HG02870 (cell line): ENCODE data around the gene TSBP1.
"Not testable (repeated sequence)": the region's sequence is repeated elsewhere in the genome, so short reads cannot be mapped to it uniquely, and the experiment has no call there.

Source experiments
- ATAC-seq: cut with Tn5 transposase; IDR thresholded peaks from one replicate; pipeline ENCODE4 v1.9.1; 2021; ENCODE audit warnings: mild to moderate bottlenecking, moderate library complexity; ENCODE audit not compliant: unreplicated experiment

The TSBP1 gene

DNA sequence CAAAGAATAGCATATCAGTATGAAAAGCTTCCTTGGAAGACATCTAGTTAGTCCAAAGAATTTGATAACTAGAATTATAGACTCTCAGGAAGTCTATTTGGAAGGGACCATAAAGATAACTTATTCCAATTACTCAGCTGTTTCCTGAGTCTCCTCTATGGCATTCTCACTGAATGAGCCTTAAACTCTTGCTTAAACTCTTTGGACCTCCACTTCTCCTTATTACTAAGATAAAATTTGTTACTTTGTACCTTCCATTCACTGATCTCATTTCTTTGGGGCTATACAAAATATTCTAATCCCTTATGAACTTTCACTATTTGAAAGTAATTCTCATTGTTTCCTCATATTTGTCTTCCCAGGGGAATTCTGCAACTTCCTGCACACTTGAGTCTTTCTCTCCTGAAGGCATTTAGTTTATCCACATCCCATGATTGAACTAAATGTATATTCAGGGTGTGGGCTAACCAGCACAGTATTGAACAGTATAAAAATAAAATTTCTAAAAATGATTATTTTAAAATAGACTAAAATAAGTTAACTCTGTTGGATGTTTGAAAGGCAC lies 80.7 kb downstream of the TSBP1 start:
- no peak for ATAC-seq

DNA sequence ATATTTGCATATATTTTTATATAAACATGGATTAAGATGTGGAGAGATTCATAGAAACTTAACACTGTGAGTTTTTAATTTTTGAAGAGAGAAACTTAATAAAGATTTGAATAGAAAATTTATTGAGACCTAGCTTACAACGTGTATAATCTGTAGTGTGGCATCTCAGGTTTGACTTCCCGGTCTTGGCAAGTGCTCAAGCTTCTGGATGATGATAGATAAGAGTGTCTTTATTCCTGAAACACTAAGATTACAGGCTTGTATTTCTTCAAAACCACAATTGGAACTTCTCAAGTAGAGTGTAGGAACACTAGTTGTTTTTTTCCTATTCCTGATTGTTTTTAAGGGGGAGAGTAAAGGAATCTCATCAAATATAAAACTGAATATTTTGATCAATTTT lies 83.3 kb downstream of the TSBP1 start:
- ATAC-seq = no peak

- ATAC-seq = not testable (repeated sequence)
These were observed 97.7 kb downstream of the TSBP1 start for GRCh38 chr6:32273801-32274577.

- no peak for ATAC-seq
These were observed 100.3 kb downstream of the TSBP1 start for GRCh38 chr6:32271429-32271828.

- not testable (repeated sequence) for ATAC-seq
These were observed 103.2 kb downstream of the TSBP1 start for GRCh38 chr6:32268459-32268858.

DNA sequence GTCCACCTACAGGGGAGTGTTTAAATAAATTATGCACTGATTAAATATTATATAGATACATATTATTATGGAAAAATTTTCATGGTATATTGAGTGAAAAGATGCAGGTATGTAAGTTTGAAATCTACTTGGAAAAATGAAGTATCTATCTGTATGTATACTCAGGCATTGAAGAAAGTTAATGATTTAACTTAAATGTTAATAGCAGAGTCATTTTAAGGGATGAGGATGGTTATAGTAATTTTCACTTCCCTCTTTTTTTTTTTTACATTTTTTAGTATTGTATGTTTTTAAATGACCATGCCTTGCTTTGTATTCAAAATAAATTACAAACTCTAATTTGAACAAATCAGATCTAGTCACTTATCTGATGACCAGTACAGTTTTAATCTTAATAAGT lies 104.7 kb downstream of the TSBP1 start:
- ATAC-seq = no peak

DNA sequence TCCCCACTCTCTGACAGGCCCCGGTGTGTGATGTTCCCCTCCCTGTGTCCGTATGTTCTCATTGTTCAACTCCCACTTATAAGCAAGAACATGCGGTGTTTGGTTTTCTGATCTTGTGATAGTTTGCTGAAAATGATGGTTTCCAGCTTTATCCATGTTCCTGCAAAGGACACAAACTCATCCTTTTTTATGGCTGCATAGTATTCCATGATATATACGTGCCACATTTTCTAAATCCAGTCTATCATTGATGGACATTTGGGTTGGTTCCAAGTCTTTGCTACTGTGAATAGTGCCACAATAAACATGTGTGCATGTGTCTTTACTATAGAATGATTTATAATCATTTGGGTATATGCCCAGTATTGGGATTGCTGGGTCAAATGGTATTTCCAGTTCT lies 114.4 kb downstream of the TSBP1 start:
- not testable (repeated sequence) for ATAC-seq

DNA sequence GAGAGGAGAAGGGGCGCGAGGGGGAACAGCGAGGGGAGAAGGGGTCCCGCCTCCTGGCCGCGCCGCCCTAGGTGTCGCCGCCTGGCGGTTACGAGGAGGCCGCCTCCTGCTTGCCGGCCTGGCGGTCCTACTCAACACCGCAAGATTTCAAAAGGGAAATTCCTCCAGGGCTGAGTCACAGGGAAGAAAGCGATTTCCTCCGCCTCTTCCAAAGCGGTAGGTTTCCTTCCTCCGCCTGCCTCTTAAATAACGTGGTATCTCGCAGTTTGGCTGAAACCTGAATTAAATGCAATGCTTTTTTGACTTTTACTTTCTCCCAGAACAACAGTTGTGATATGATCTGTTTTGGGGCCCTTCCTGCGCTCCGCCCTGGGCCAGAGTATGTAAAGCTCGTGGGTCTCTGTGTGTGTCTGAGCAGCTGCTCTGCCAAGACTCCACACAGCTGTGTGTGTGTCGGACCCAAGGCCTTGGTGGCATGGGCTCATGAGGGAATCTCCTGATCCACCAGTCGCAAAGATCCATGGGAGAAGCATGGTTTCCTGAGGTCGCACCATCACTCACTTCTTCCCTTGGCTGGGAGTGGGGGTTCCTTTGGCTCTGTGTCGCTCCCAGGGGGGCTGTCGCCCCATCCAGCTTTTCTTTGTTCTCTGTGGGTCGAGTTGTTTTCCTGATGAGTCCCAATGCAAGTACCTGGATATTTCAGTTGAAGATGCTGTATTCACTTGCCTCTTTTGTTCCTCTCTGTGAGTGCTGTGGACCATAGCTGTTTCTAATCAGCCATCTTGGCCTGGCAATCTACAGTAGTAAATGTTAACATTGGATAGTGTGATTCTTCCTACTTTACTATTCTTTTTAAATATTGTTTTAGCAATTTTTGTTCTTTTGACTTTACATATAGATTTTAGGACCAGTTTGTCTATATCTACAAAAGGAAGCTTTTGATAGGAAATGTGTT lies 116.2 kb downstream of the TSBP1 start:
- ATAC-seq = no peak

- ATAC-seq = no peak
These were observed 116.9 kb downstream of the TSBP1 start for GRCh38 chr6:32254761-32255198.

- no peak for ATAC-seq
These were observed 119.2 kb downstream of the TSBP1 start for GRCh38 chr6:32252331-32253009.

DNA sequence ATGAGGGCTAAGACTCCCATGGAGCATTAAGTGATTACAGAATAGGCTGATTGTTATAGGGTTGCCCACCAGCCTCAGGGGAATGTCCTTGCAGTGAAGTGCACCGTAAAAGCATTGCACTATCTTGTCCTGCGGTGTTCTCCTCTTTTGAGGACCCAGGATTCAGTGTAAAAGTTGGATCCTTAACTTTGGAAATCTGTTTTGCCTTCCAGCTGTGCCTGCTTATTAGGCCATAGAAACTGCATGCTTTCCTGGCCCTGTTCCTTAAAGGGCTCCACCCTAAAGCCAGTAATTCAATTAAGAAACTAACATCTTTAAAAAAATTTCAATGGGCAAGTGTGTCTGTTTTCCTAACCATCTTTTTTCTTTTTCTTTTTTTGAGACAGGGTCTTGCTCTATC lies 122.4 kb downstream of the TSBP1 start:
- ATAC-seq = no peak

- ATAC-seq = no peak
These were observed 124.3 kb downstream of the TSBP1 start for GRCh38 chr6:32247401-32247800.

DNA sequence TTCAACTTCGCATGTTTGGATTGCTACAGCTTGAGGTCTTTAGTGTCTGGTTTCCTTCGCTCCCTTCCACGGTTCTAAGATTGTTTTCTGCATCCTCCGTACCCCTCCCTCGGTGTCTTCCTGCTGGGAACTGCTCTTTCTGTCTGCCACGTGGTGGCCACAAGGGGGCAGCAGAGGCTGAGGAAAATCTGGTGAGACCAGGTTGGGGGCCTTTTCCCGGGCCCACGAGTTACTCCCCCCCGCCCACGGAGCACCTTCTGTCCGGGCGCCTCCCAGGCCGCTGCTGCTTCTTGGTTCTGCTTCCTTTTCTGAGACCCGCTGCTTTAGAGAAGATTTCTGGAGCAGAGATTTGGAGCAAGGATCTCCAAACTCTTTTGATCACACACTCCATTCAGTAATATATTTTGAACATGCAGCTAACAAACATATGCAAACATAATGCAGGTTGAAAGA lies 126.7 kb downstream of the TSBP1 start:
- ATAC-seq = no peak

GRCh38 chr6:32244270-32244669 lies 127.4 kb downstream of the TSBP1 start:
- ATAC-seq = no peak
